GM12892 (cell line): ENCODE results near the gene PLIN3.
"Not testable (repeated sequence)": the region's sequence is repeated elsewhere in the genome, so short reads cannot be mapped to it uniquely, and the experiment has no call there.

Source experiments
- POLR2AphosphoS5 ChIP-seq: IDR thresholded peaks from 2 replicates; pipeline ENCODE4 v1.6.1; 2011; ENCODE audit warnings: low read depth, low read length, control low read depth
- TAF1 ChIP-seq: IDR thresholded peaks from 2 replicates; pipeline ENCODE4 v1.6.1; 2011; ENCODE audit warnings: low read depth, mild to moderate bottlenecking, control low read depth, low read length, borderline replicate concordance

DNA sequence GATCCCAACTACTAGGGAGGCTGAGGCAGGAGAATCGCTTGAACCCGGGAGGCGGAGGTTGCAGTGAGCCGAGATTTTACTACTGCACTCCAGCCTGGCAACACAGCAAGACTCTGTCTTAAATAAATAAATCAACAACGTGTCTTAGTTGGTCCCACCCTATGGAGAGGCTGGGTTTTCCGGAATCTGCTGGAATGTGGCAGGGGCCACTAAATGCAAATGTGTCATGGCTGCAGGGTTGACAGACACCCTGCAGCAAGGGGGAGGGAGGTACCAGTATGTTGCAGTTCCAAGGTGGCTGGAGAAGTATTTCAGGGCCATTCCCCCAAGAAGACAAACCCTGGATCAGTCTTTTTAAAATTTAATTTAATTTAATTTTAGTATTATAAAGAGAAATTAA lies 20.3 kb upstream of the PLIN3 start:
- TF ChIP-seq POLR2AphosphoS5, TAF1: not testable (repeated sequence)
